HCT116 (cell line): ENCODE data around the gene WDR82. TPM values are rescaled to one million over a fixed set of nuclear protein-coding genes. Genes with fewer than 3 reads are reported as not detected.

ENCODE experiments used
- ATAC-seq: fragments of 200-7000 bp; cut with Tn5 transposase; 2 replicates; pipeline ENCODE4 v1.9.1; 2020; ENCODE audit warnings: mild to moderate bottlenecking, moderate library complexity
- BruUV-seq: library from RNA; stranded (reverse); fragments of 400-500 nt; replicated peaks from 2 replicates; lab custom pipeline; 2021; lab: Mats Ljungman, UMichigan
- CTCF ChIA-PET: fragments of 300-600 bp; sonication (Branson Sonifier 250); formaldehyde crosslinking; loops from one replicate; lab custom pipeline; 2021; ENCODE audit warnings: antibody characterized with exemption; lab: Charles Lee
- POLR2A ChIA-PET: fragments of 300-600, 350-600 bp; sonication (Branson Sonifier 250); formaldehyde crosslinking; loops from one replicate; lab custom pipeline; 2021; ENCODE audit warnings: antibody characterized with exemption; lab: Charles Lee
- RAD21 ChIA-PET, 2 experiments: fragments of 300-600 bp; sonication (Branson Sonifier 250); formaldehyde crosslinking; loops; one replicate each; lab custom pipeline; 2023; ENCODE audit warnings: low total read pairs in 2 of 2; ENCODE audit not compliant: uncharacterized antibody in 2 of 2, unreplicated experiment in 2 of 2, low non-redundant PET in 1 of 2; lab: Charles Lee
- DNase-seq: peaks from one replicate; pipeline ENCODE4 v3.0.0-alpha.2; 2010; ENCODE audit warnings: low read depth, low spot score
- H2AFZ ChIP-seq: fragments of 200-600 bp; shearing (Covaris generic), sonication (generic); 2 replicates; pipeline ENCODE4 v1.6.1; 2017; ENCODE audit warnings: low read depth, mixed run types, mixed read lengths, antibody characterized with exemption, low read length; ENCODE audit not compliant: poor library complexity, severe bottlenecking
- H3K27ac ChIP-seq: 2 replicates; pipeline ENCODE4 v1.5.1; 2012; ENCODE audit warnings: low read depth, low read length
- H3K27me3 ChIP-seq: fragments of 200-600 bp; sonication (generic); 2 replicates; pipeline ENCODE4 v1.6.1; 2016; ENCODE audit warnings: mixed run types, low read length, mixed read lengths; ENCODE audit not compliant: insufficient read depth
- H3K36me3 ChIP-seq, 2 experiments: fragments of 200-500 bp in 1 of 2; fragments of 200-600 bp in 1 of 2; sonication (Bioruptor generic) in 1 of 2; sonication (generic) in 1 of 2; 2 replicates each; pipeline versions ENCODE4 v1.5.1 to v1.6.1; 2014 to 2016; ENCODE audit warnings: low read length in 2 of 2, inconsistent platforms in 1 of 2, mixed read lengths in 1 of 2, mixed run types in 1 of 2; ENCODE audit not compliant: insufficient read depth in 2 of 2, control insufficient read depth in 1 of 2
- H3K4me1 ChIP-seq, 2 experiments: fragments of 200-600 bp in 1 of 2; sonication (generic) in 1 of 2; 2 replicates each; pipeline versions ENCODE4 v1.5.1 to v1.6.1; 2012 to 2017; ENCODE audit warnings: low read length in 2 of 2, inconsistent platforms in 1 of 2, mild to moderate bottlenecking in 1 of 2, mixed read lengths in 1 of 2, mixed run types in 1 of 2, moderate library complexity in 1 of 2; ENCODE audit not compliant: insufficient read depth in 2 of 2, control insufficient read depth in 1 of 2
- H3K4me2 ChIP-seq: fragments of 200-600 bp; sonication (generic); 2 replicates; pipeline ENCODE4 v1.6.1; 2017; ENCODE audit warnings: mixed run types, low read length, mixed read lengths
- H3K4me3 ChIP-seq, 2 experiments: fragments of 200-600 bp in 1 of 2; sonication (generic) in 1 of 2; replicated peaks in 1 of 2; 2 replicates each; pipeline ENCODE4 v1.5.1; 2011 to 2016; ENCODE audit warnings: low read length in 2 of 2, control low read depth in 1 of 2, low read depth in 1 of 2, mild to moderate bottlenecking in 1 of 2, mixed read lengths in 1 of 2, mixed run types in 1 of 2
- H3K79me2 ChIP-seq: fragments of 200-600 bp; sonication (generic); 2 replicates; pipeline ENCODE4 v1.6.1; 2017; ENCODE audit warnings: mild to moderate bottlenecking, mixed run types, low read length, moderate library complexity, mixed read lengths; ENCODE audit not compliant: insufficient read depth
- H3K9ac ChIP-seq: fragments of 200-600 bp; sonication (generic); 2 replicates; pipeline ENCODE4 v1.6.1; 2016; ENCODE audit warnings: low read length, mixed read lengths
- H3K9me2 ChIP-seq: fragments of 200-600 bp; sonication (generic), shearing (Covaris generic); 2 replicates; pipeline ENCODE4 v1.6.1; 2017; ENCODE audit warnings: mixed run types, mild to moderate bottlenecking, moderate library complexity; ENCODE audit not compliant: insufficient read depth
- H3K9me3 ChIP-seq, 2 experiments: fragments of 200-500 bp in 1 of 2; fragments of 200-600 bp in 1 of 2; sonication (Bioruptor generic) in 1 of 2; sonication (generic) in 1 of 2; 2 replicates each; pipeline ENCODE4 v1.6.1; 2014 to 2017; ENCODE audit warnings: low read length in 2 of 2, mixed read lengths in 2 of 2, inconsistent platforms in 1 of 2, low read depth in 1 of 2, mild to moderate bottlenecking in 1 of 2, mixed run types in 1 of 2, moderate library complexity in 1 of 2; ENCODE audit not compliant: control insufficient read depth in 1 of 2, insufficient read depth in 1 of 2
- H4K20me1 ChIP-seq: fragments of 200-600 bp; sonication (generic), shearing (Covaris generic); 2 replicates; pipeline ENCODE4 v1.6.1; 2017; ENCODE audit warnings: mixed run types, mild to moderate bottlenecking, moderate library complexity; ENCODE audit not compliant: insufficient read depth
- CBX3 ChIP-seq: IDR thresholded peaks from 2 replicates; pipeline ENCODE4 v1.6.1; 2012; ENCODE audit warnings: low read depth
- CTCF ChIP-seq, 3 experiments: fragments of 200-600 bp in 1 of 3; sonication (generic) in 1 of 3; IDR thresholded peaks in 2 of 3; conservative IDR thresholded peaks in 1 of 3; 2 replicates each; pipeline ENCODE4 v1.5.1; 2012 to 2017; ENCODE audit warnings: low read depth in 2 of 3, low read length in 2 of 3, antibody characterized with exemption in 1 of 3, borderline replicate concordance in 1 of 3, control low read depth in 1 of 3, mild to moderate bottlenecking in 1 of 3, mixed read lengths in 1 of 3, mixed run types in 1 of 3, moderate library complexity in 1 of 3; ENCODE audit not compliant: insufficient read depth in 1 of 3
- EGR1 ChIP-seq: IDR thresholded peaks from 2 replicates; pipeline ENCODE4 v1.6.1; 2012; ENCODE audit warnings: low read depth
- EZH2 ChIP-seq: fragments of 200-600 bp; sonication (generic); IDR thresholded peaks from 2 replicates; pipeline ENCODE4 v1.6.1; 2017; ENCODE audit warnings: antibody characterized with exemption, mixed run types
- EZH2phosphoT487 ChIP-seq: fragments of 200-600 bp; IDR thresholded peaks from 2 replicates; pipeline ENCODE4 v1.6.1; 2018; ENCODE audit warnings: antibody characterized with exemption, borderline replicate concordance
- FOSL1 ChIP-seq: IDR thresholded peaks from 2 replicates; pipeline ENCODE4 v1.6.1; 2012; ENCODE audit warnings: low read depth
- MAX ChIP-seq: IDR thresholded peaks from 2 replicates; pipeline ENCODE4 v1.6.1; 2012
- POLR2A ChIP-seq: IDR thresholded peaks from 2 replicates; pipeline ENCODE4 v1.7.0; 2011; ENCODE audit warnings: borderline replicate concordance; ENCODE audit not compliant: insufficient read depth, insufficient read length; ENCODE audit errors: extremely low read depth
- POLR2AphosphoS5 ChIP-seq: IDR thresholded peaks from 2 replicates; pipeline ENCODE4 v1.6.1; 2011; ENCODE audit warnings: mild to moderate bottlenecking, low read depth, low read length, moderate library complexity
- RAD21 ChIP-seq: IDR thresholded peaks from 2 replicates; pipeline ENCODE4 v1.6.1; 2012; ENCODE audit warnings: low read depth, mild to moderate bottlenecking
- REST ChIP-seq: IDR thresholded peaks from 2 replicates; pipeline ENCODE4 v1.6.1; 2012; ENCODE audit warnings: low read depth
- SP1 ChIP-seq: IDR thresholded peaks from 2 replicates; pipeline ENCODE4 v1.6.1; 2012; ENCODE audit warnings: low read depth
- SRF ChIP-seq: IDR thresholded peaks from 2 replicates; pipeline ENCODE4 v1.6.1; 2012; ENCODE audit warnings: low read depth
- TCF7L2 ChIP-seq: IDR thresholded peaks from 2 replicates; pipeline ENCODE4 v1.7.0; 2011; ENCODE audit warnings: borderline replicate concordance, inconsistent platforms; ENCODE audit not compliant: insufficient read depth, insufficient read length; ENCODE audit errors: extremely low read depth
- YY1 ChIP-seq: IDR thresholded peaks from 2 replicates; pipeline ENCODE4 v1.6.1; 2011; ENCODE audit warnings: low read length, low read depth, moderate library complexity, mild to moderate bottlenecking; ENCODE audit not compliant: insufficient replicate concordance; ENCODE audit errors: extremely low read depth
- ZFX ChIP-seq: fragments of 450-650 bp; IDR thresholded peaks from 2 replicates; pipeline ENCODE4 v1.6.1; 2017
- ZNF274 ChIP-seq: fragments of 200-500 bp; sonication (Bioruptor generic); IDR thresholded peaks from 2 replicates; pipeline ENCODE4 v1.6.1; 2014; ENCODE audit warnings: mild to moderate bottlenecking, low read depth, low read length, inconsistent platforms
- intact Hi-C: fragments of 100-400 bp; cut with micrococcal nuclease; formaldehyde crosslinking; loops from 2 replicates; pipeline ENCODE4 v1.10.0; 2022
- total RNA-seq: library from RNA; stranded (reverse); gene quantifications from one replicate; pipeline ENCODE4 v1.2.1, GENCODE V29; 2021; ENCODE audit not compliant: unreplicated experiment
- TF ChIP-seq, protein P1 (sequence below): IDR thresholded peaks from 2 replicates; pipeline ENCODE4 v1.6.1; 2011; ENCODE audit warnings: mild to moderate bottlenecking, low read length, moderate library complexity; ENCODE audit not compliant: insufficient replicate concordance; ENCODE audit errors: extremely low read depth
- TF ChIP-seq, protein P2 (sequence below): IDR thresholded peaks from 2 replicates; pipeline ENCODE4 v1.6.1; 2012

Gene WDR82
- total RNA-seq, 1 experiment from 2014 or later: 89.7 TPM

- ChIA-PET RAD21 (interaction anchor here in 1 of 2 experiments (0.9 kb wide), 1 partner anchor 220 kb away, joined by 3 read pairs; no protein-coding TSS in a partner anchor), CTCF (interaction anchor here (1.6 kb wide), 1 partner anchor 10 kb away, joined by 5 read pairs; no protein-coding TSS in a partner anchor), POLR2A (interaction anchor here (0.9 kb wide), 1 partner anchor 11 kb away, joined by 4 read pairs; no protein-coding TSS in a partner anchor)
- peak; percentile 33; the same call in 1 of the 2 replicates for ATAC-seq
- TF ChIP-seq MAX (no peak), EZH2 (no peak), TCF7L2 (no peak), CBX3 (no peak), REST (no peak), POLR2A (no peak), EGR1 (no peak), CTCF (IDR thresholded peaks at IDR 0.05 in 2 of 3, conservative IDR thresholded peaks at IDR 0.05 in 1 of 3; ENCODE audit: borderline replicate concordance in 1 of 3, insufficient read depth in 1 of 3, low read depth in 2 of 3, low read length in 2 of 3) (no peak), ZNF274 (no peak), YY1 (no peak), RAD21 (no peak), EZH2phosphoT487 (no peak), ZFX (no peak), FOSL1 (no peak), POLR2AphosphoS5 (no peak), SRF (no peak), SP1 (no peak)
- TF ChIP-seq, protein P1, sequence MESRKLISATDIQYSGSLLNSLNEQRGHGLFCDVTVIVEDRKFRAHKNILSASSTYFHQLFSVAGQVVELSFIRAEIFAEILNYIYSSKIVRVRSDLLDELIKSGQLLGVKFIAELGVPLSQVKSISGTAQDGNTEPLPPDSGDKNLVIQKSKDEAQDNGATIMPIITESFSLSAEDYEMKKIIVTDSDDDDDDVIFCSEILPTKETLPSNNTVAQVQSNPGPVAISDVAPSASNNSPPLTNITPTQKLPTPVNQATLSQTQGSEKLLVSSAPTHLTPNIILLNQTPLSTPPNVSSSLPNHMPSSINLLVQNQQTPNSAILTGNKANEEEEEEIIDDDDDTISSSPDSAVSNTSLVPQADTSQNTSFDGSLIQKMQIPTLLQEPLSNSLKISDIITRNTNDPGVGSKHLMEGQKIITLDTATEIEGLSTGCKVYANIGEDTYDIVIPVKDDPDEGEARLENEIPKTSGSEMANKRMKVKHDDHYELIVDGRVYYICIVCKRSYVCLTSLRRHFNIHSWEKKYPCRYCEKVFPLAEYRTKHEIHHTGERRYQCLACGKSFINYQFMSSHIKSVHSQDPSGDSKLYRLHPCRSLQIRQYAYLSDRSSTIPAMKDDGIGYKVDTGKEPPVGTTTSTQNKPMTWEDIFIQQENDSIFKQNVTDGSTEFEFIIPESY: no peak
- TF ChIP-seq, protein P2, sequence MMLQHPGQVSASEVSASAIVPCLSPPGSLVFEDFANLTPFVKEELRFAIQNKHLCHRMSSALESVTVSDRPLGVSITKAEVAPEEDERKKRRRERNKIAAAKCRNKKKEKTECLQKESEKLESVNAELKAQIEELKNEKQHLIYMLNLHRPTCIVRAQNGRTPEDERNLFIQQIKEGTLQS: no peak
- Histone ChIP-seq H3K4me2 (no peak overlapping the region), H3K36me3 (peaks cover 17% of the 10 kb centered on the region in 2 experiments; a peak in 3 of 4 replicates), H3K9me2 (no peaks in the 10 kb centered on the region), H3K79me2 (no peaks in the 10 kb centered on the region), H3K4me1 (no peaks in the 10 kb centered on the region), H3K27ac (no peak overlapping the region), H3K9me3 (no peaks in the 10 kb centered on the region), H4K20me1 (no peaks in the 10 kb centered on the region), H2AFZ (no peak overlapping the region), H3K9ac (no peak overlapping the region), H3K27me3 (no peaks in the 10 kb centered on the region), H3K4me3 (no peak overlapping the region)
- BruUV-seq: no TSS peak
- intact Hi-C loops: no loop called here
- DNase-seq: no peak
Observed at GRCh38 chr3:52226229-52226817, 52.1 kb downstream of the WDR82 start.
